Measurements from ENCODE around the gene FAM20C. TPM values are rescaled to one million over a fixed set of nuclear protein-coding genes. Genes with fewer than 3 reads are reported as not detected.

FAM20C gene
- polyA plus RNA-seq, 1 donor: 32.0 TPM

GRCh38 chr7:208816-209215 is 16.4 kb downstream of the FAM20C start:
- DNase-seq (ENCODE audit: low read depth): no peak

GRCh38 chr7:209416-209815 is 17.0 kb downstream of the FAM20C start:
- DNase-seq (ENCODE audit: low read depth): no peak

- no peak for DNase-seq (ENCODE audit: low read depth)
Measured at GRCh38 chr7:209906-210305, 17.5 kb downstream of the FAM20C start.

GRCh38 chr7:210401-210925 is 18.1 kb downstream of the FAM20C start:
- DNase-seq (ENCODE audit: low read depth): no peak

- DNase-seq (ENCODE audit: low read depth): no peak
Measured at GRCh38 chr7:211033-211714, 18.8 kb downstream of the FAM20C start.

GRCh38 chr7:211715-212058 is 19.3 kb downstream of the FAM20C start:
- DNase-seq (ENCODE audit: low read depth): no peak

- no peak for DNase-seq (ENCODE audit: low read depth)
Measured at GRCh38 chr7:212754-213153, 20.4 kb downstream of the FAM20C start.

GRCh38 chr7:213324-213993 is 21.1 kb downstream of the FAM20C start:
- no peak for DNase-seq (ENCODE audit: low read depth)

- DNase-seq (ENCODE audit: low read depth): no peak
Measured at GRCh38 chr7:214410-215212, 22.2 kb downstream of the FAM20C start.

GRCh38 chr7:216360-217300 is 24.3 kb downstream of the FAM20C start:
- peak; percentile 72 for DNase-seq (ENCODE audit: low read depth)

GRCh38 chr7:217781-218180 is 25.4 kb downstream of the FAM20C start:
- no peak for DNase-seq (ENCODE audit: low read depth)

GRCh38 chr7:218316-218715 is 25.9 kb downstream of the FAM20C start:
- DNase-seq (ENCODE audit: low read depth): no peak

- DNase-seq (ENCODE audit: low read depth): no peak
Measured at GRCh38 chr7:218896-219580, 26.7 kb downstream of the FAM20C start.

GRCh38 chr7:219581-220150 is 27.3 kb downstream of the FAM20C start:
- no peak for DNase-seq (ENCODE audit: low read depth)

- no peak for DNase-seq (ENCODE audit: low read depth)
Measured at GRCh38 chr7:220151-220841, 27.9 kb downstream of the FAM20C start.

GRCh38 chr7:221978-222715 is 29.8 kb downstream of the FAM20C start:
- no peak for DNase-seq (ENCODE audit: low read depth)

- no peak for DNase-seq (ENCODE audit: low read depth)
Measured at GRCh38 chr7:222716-223041, 30.3 kb downstream of the FAM20C start.

- DNase-seq (ENCODE audit: low read depth): no peak
Measured at GRCh38 chr7:223118-223800, 30.9 kb downstream of the FAM20C start.

- no peak for DNase-seq (ENCODE audit: low read depth)
Measured at GRCh38 chr7:223861-224260, 31.5 kb downstream of the FAM20C start.
